Astrocyte (in vitro differentiated cells and primary cell): ENCODE data around the gene OR52W1. TPM values are rescaled to one million over a fixed set of nuclear protein-coding genes. Genes with fewer than 3 reads are reported as not detected.

Experiments used
- DNase-seq: peaks from one replicate; pipeline ENCODE4 v3.0.0-alpha.2; 2010; ENCODE audit warnings: low read depth
- FAIRE-seq: peaks from 2 replicates; lab custom pipeline; 2011; peaks lifted over from hg19 to GRCh38; lab: Jason Lieb, UNC
- H2AFZ ChIP-seq: 2 replicates; pipeline ENCODE4 v1.6.0; 2012; ENCODE audit warnings: low read depth, low read length, inconsistent platforms
- H3K27ac ChIP-seq: 2 replicates; pipeline ENCODE4 v1.5.1; 2011; ENCODE audit warnings: low read depth, low read length, inconsistent platforms
- H3K27me3 ChIP-seq: 2 replicates; pipeline ENCODE4 v1.6.0; 2011; ENCODE audit warnings: low read length, inconsistent platforms; ENCODE audit not compliant: insufficient read depth
- H3K36me3 ChIP-seq: 2 replicates; pipeline ENCODE4 v1.5.1; 2011; ENCODE audit warnings: low read length, inconsistent platforms; ENCODE audit not compliant: insufficient read depth
- H3K4me1 ChIP-seq: 2 replicates; pipeline ENCODE4 v1.5.1; 2011; ENCODE audit warnings: low read length, inconsistent platforms; ENCODE audit not compliant: insufficient read depth
- H3K4me2 ChIP-seq: 2 replicates; pipeline ENCODE4 v1.6.0; 2012; ENCODE audit warnings: low read length, inconsistent platforms
- H3K4me3 ChIP-seq: 2 replicates; pipeline ENCODE4 v1.5.1; 2011; ENCODE audit warnings: low read depth, mild to moderate bottlenecking, low read length, inconsistent platforms; ENCODE audit not compliant: insufficient read depth
- H3K79me2 ChIP-seq: 2 replicates; pipeline ENCODE4 v1.6.0; 2012; ENCODE audit warnings: mild to moderate bottlenecking, low read length, inconsistent platforms; ENCODE audit not compliant: insufficient read depth
- H3K9ac ChIP-seq: 2 replicates; pipeline ENCODE4 v1.6.0; 2012; ENCODE audit warnings: mild to moderate bottlenecking, low read length, inconsistent platforms
- H3K9me3 ChIP-seq: 2 replicates; pipeline ENCODE4 v1.5.1; 2012; ENCODE audit warnings: low read depth, mild to moderate bottlenecking, low read length, inconsistent platforms; ENCODE audit not compliant: insufficient read depth
- H4K20me1 ChIP-seq: 2 replicates; pipeline ENCODE4 v1.6.0; 2012; ENCODE audit warnings: low read length, inconsistent platforms; ENCODE audit not compliant: insufficient read depth
- H3K27ac Mint-ChIP-seq: one replicate; pipeline ENCODE4 v1.8.0; 2021; ENCODE audit warnings: mild to moderate bottlenecking, mixed read lengths; ENCODE audit not compliant: unreplicated experiment
- H3K27me3 Mint-ChIP-seq: one replicate; pipeline ENCODE4 v1.8.0; 2021; ENCODE audit warnings: low read depth, mixed read lengths; ENCODE audit not compliant: unreplicated experiment
- H3K36me3 Mint-ChIP-seq: one replicate; pipeline ENCODE4 v1.8.0; 2021; ENCODE audit warnings: low read depth, mixed read lengths; ENCODE audit not compliant: unreplicated experiment
- H3K4me1 Mint-ChIP-seq: one replicate; pipeline ENCODE4 v1.8.0; 2021; ENCODE audit warnings: low read depth, mixed read lengths; ENCODE audit not compliant: unreplicated experiment
- H3K4me3 Mint-ChIP-seq: one replicate; pipeline ENCODE4 v1.8.0; 2021; ENCODE audit warnings: mild to moderate bottlenecking, moderate library complexity, mixed read lengths; ENCODE audit not compliant: unreplicated experiment
- H3K9me3 Mint-ChIP-seq: one replicate; pipeline ENCODE4 v1.8.0; 2021; ENCODE audit warnings: mild to moderate bottlenecking, mixed read lengths; ENCODE audit not compliant: unreplicated experiment
- EZH2 ChIP-seq: IDR thresholded peaks from 2 replicates; pipeline ENCODE4 v1.6.1; 2012; ENCODE audit warnings: mild to moderate bottlenecking, low read length, inconsistent platforms; ENCODE audit not compliant: insufficient read depth
- total RNA-seq: library from RNA; stranded (reverse); gene quantifications from 2 replicates; pipeline ENCODE4 v1.2.1, GENCODE V29; 2021
- TF ChIP-seq, protein P1 (sequence below): IDR thresholded peaks from 2 replicates; pipeline ENCODE4 v1.5.1; 2011; ENCODE audit warnings: low read depth, mild to moderate bottlenecking, inconsistent platforms, low read length, moderate library complexity; ENCODE audit not compliant: insufficient read depth

The OR52W1 gene
- total RNA-seq, 1 donor from 2014 or later, result not detected

DNA sequence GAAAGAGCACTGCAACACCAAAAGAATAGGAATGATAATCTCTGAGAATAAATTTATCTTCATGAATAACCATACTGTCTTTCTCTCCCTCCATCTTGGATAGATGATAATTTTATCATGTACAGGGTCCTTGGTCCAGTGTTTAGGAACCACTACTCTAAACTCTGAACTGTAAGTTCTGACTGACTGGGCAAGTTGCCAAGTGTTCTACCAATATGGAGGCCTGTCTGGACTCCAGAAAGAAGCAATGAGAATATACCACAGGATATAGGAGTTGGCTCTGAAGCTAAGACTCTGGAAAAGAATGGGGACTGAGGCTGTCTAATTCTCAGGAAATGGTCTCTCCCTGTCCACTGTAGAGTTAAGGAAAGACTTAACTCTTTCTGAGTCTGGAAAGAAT, 33.9 kb downstream of the OR52W1 start:
- peaks cover 6% of the 10 kb centered on the region for H3K4me1 ChIP-seq
- TF ChIP-seq, protein P1, sequence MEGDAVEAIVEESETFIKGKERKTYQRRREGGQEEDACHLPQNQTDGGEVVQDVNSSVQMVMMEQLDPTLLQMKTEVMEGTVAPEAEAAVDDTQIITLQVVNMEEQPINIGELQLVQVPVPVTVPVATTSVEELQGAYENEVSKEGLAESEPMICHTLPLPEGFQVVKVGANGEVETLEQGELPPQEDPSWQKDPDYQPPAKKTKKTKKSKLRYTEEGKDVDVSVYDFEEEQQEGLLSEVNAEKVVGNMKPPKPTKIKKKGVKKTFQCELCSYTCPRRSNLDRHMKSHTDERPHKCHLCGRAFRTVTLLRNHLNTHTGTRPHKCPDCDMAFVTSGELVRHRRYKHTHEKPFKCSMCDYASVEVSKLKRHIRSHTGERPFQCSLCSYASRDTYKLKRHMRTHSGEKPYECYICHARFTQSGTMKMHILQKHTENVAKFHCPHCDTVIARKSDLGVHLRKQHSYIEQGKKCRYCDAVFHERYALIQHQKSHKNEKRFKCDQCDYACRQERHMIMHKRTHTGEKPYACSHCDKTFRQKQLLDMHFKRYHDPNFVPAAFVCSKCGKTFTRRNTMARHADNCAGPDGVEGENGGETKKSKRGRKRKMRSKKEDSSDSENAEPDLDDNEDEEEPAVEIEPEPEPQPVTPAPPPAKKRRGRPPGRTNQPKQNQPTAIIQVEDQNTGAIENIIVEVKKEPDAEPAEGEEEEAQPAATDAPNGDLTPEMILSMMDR, result no peak
- TF ChIP-seq EZH2, result no peak
- H3K4me1 Mint-ChIP-seq, result peaks cover 8% of the 10 kb centered on the region
- no peaks in the 10 kb centered on the region for H3K27me3 Mint-ChIP-seq
- DNase-seq (no peak), FAIRE-seq (no peak)
- H2AFZ ChIP-seq, result no peak overlapping the region
- H3K27ac Mint-ChIP-seq, result no peak overlapping the region
- H3K4me2 ChIP-seq, result peak overlapping the region; percentile 98
- no peaks in the 10 kb centered on the region for H3K27me3 ChIP-seq
- H3K4me3 Mint-ChIP-seq, result peak overlapping the region; percentile 72
- H3K36me3 Mint-ChIP-seq, result no peaks in the 10 kb centered on the region
- H3K27ac ChIP-seq, result no peak overlapping the region
- H3K4me3 ChIP-seq, result peak overlapping the region; percentile 1
- peaks cover 63% of the 10 kb centered on the region for H3K79me2 ChIP-seq
- H3K9me3 Mint-ChIP-seq, result no peaks in the 10 kb centered on the region
- H3K9me3 ChIP-seq, result no peaks in the 10 kb centered on the region
- H3K36me3 ChIP-seq, result no peaks in the 10 kb centered on the region
- no peak overlapping the region for H3K9ac ChIP-seq
- peaks cover 36% of the 10 kb centered on the region for H4K20me1 ChIP-seq

DNA sequence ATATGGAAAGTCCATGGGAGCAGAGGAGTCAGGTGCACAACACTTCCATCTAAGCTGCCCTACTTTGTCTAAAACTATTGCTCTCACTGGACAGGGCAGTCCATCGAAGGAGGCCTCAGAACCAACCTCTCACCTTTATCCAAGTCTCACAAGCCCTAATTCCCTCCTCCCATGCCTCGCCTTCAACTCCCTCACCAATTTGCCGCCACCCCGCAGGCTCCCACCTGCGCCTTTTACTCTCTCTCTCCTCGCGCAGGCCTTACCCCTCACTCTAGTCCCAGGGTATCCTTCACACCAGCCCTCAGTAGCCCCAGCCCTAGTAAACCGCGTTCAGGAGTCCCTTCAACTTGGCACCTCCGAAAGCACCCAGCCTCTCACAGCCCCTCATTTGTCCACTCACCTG, 35.0 kb downstream of the OR52W1 start:
- Histone ChIP-seq H3K9ac (peak overlapping the region; percentile 97), H3K79me2 (peaks cover 54% of the 10 kb centered on the region), H3K36me3 (no peaks in the 10 kb centered on the region), H3K4me1 (peaks cover 6% of the 10 kb centered on the region), H3K27me3 (no peaks in the 10 kb centered on the region), H2AFZ (peak overlapping the region; percentile 99), H4K20me1 (peaks cover 30% of the 10 kb centered on the region), H3K27ac (peak overlapping the region; percentile 77), H3K4me2 (peak overlapping the region; percentile 98), H3K9me3 (no peaks in the 10 kb centered on the region), H3K4me3 (peak overlapping the region; percentile 97)
- TF ChIP-seq, protein P1, result no peak
- TF ChIP-seq EZH2, result no peak
- peak overlapping the region; percentile 90 for H3K27ac Mint-ChIP-seq
- H3K27me3 Mint-ChIP-seq, result no peaks in the 10 kb centered on the region
- no peak for DNase-seq
- H3K4me3 Mint-ChIP-seq, result peak overlapping the region; percentile 94
- peaks cover 8% of the 10 kb centered on the region for H3K4me1 Mint-ChIP-seq
- no peak for FAIRE-seq
- H3K36me3 Mint-ChIP-seq, result no peaks in the 10 kb centered on the region
- peaks cover 2% of the 10 kb centered on the region for H3K9me3 Mint-ChIP-seq

DNA sequence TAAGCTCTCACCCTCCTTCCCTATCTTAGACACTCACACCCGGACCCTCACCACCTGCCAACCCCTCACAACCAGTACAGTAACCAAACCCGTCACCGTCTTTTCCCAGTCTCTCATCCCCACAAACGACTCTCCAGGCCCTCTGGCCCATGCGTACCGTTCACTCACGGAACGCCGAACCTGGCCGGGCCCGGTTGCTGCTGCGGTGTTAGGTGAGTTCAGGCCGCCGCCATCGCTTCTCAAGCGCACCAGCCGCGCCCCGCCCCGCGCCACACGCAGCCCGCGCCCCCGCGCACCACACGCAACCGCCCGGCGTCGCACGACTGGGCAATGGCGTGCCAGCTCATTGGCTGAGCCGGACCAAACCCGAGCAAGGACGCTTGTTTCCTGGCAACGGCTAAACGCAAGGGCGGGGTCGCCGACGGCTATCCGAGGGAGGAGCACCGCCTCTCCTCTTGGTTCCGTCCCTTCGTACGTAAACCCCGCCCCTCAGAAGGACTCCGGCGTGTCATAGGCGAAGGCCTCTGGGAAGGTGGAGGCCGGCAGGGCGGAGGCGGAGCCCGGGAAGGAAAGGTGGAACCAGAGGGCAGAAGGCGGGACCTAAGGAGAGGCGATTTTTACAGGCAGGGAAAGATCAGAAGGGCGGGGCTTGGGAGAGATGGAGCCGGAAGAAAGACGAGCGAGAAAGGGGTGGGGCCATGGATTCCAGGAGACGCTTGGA, 35.5 kb downstream of the OR52W1 start, which contains the start of gene FHIP1B:
TSS of gene FHIP1B (minus strand) at position 250 of the 721 bp plus-strand sequence. CDS start 10,120 bp downstream, outside the sequence.
- Mint-ChIP-seq H3K4me1 (peaks cover 8% of the 10 kb centered on the region), H3K27ac (peak within 1 kb of the TSS; percentile 90), H3K27me3 (no peaks in the 10 kb centered on the region), H3K36me3 (no peaks in the 10 kb centered on the region), H3K4me3 (peak within 1 kb of the TSS; percentile 94), H3K9me3 (peaks cover 3% of the 10 kb centered on the region)
- Histone ChIP-seq H3K27me3 (no peaks in the 10 kb centered on the region), H3K4me2 (peak within 1 kb of the TSS; percentile 98), H3K79me2 (peaks cover 48% of the 10 kb centered on the region), H3K27ac (peak within 1 kb of the TSS; percentile 77), H3K36me3 (no peaks in the 10 kb centered on the region), H3K9me3 (no peaks in the 10 kb centered on the region), H3K4me1 (peaks cover 6% of the 10 kb centered on the region), H2AFZ (peak within 1 kb of the TSS; percentile 99), H3K9ac (peak within 1 kb of the TSS; percentile 97), H4K20me1 (peaks cover 24% of the 10 kb centered on the region), H3K4me3 (peak within 1 kb of the TSS; percentile 97)
- DNase-seq (peak; percentile 99), FAIRE-seq (peak; percentile 66)
- no peak for TF ChIP-seq EZH2
- TF ChIP-seq, protein P1, result no peak
